ENCODE results near the gene SHANK2.

SHANK2 gene

GRCh38 chr11:71244116-71244810 is 8.1 kb downstream of the SHANK2 start:
- Histone ChIP-seq H3K27me3 (ENCODE audit: insufficient read depth, low read length) (no peaks in the 10 kb centered on the region; the same call in 1 of the 2 replicates), H3K9me3 (ENCODE audit: low read length) (no peaks in the 10 kb centered on the region), H3K79me2 (ENCODE audit: insufficient read depth, low read length) (no peaks in the 10 kb centered on the region), H3K27ac (ENCODE audit: low read depth, low read length, poor library complexity, severe bottlenecking) (no peak overlapping the region), H3K9me2 (ENCODE audit: low read depth, low read length) (no peaks in the 10 kb centered on the region), H3K4me1 (ENCODE audit: insufficient read depth, low read length, severe bottlenecking) (no peaks in the 10 kb centered on the region), H3F3A (ENCODE audit: insufficient read depth, low read length) (no peaks in the 10 kb centered on the region), H3K36me3 (ENCODE audit: insufficient read depth, low read length) (no peaks in the 10 kb centered on the region), H2AFZ (ENCODE audit: low read length) (no peak overlapping the region), H3K4me2 (ENCODE audit: low read length) (no peak overlapping the region), H3K4me3 (ENCODE audit: low read depth, low read length, poor library complexity, severe bottlenecking) (no peak overlapping the region), H3K9ac (ENCODE audit: low read length) (no peak overlapping the region), H4K20me1 (ENCODE audit: insufficient read depth, low read length) (no peaks in the 10 kb centered on the region)
- TF ChIP-seq CTCF (IDR thresholded peaks at IDR 0.05; ENCODE audit: low read length) (no peak), EZH2 (IDR thresholded peaks at IDR 0.05; ENCODE audit: borderline replicate concordance, low read length) (no peak)

- no peaks in the 10 kb centered on the region for H3K36me3 ChIP-seq (ENCODE audit: insufficient read depth, low read length)
- H3K79me2 ChIP-seq (ENCODE audit: insufficient read depth, low read length) = no peaks in the 10 kb centered on the region
- no peaks in the 10 kb centered on the region for H4K20me1 ChIP-seq (ENCODE audit: insufficient read depth, low read length)
- H3K4me2 ChIP-seq (ENCODE audit: low read length) = no peak overlapping the region
- H3K9ac ChIP-seq (ENCODE audit: low read length) = no peak overlapping the region
- TF ChIP-seq CTCF (IDR thresholded peaks at IDR 0.05; ENCODE audit: low read length) (no peak), EZH2 (IDR thresholded peaks at IDR 0.05; ENCODE audit: borderline replicate concordance, low read length) (no peak)
- H2AFZ ChIP-seq (ENCODE audit: low read length) = no peak overlapping the region
- H3K4me1 ChIP-seq (ENCODE audit: insufficient read depth, low read length, severe bottlenecking) = no peaks in the 10 kb centered on the region
- no peaks in the 10 kb centered on the region for H3F3A ChIP-seq (ENCODE audit: insufficient read depth, low read length)
- H3K9me2 ChIP-seq (ENCODE audit: low read depth, low read length) = no peaks in the 10 kb centered on the region
- no peaks in the 10 kb centered on the region; the same call in 1 of the 2 replicates for H3K27me3 ChIP-seq (ENCODE audit: insufficient read depth, low read length)
- H3K27ac ChIP-seq (ENCODE audit: low read depth, low read length, poor library complexity, severe bottlenecking) = no peak overlapping the region
- H3K9me3 ChIP-seq (ENCODE audit: low read length) = no peaks in the 10 kb centered on the region
- no peak overlapping the region for H3K4me3 ChIP-seq (ENCODE audit: low read depth, low read length, poor library complexity, severe bottlenecking)
These were observed 10.0 kb downstream of the SHANK2 start for GRCh38 chr11:71242391-71242790.

GRCh38 chr11:71241721-71242259 is 10.6 kb downstream of the SHANK2 start:
- H2AFZ ChIP-seq (ENCODE audit: low read length) = no peak overlapping the region
- no peaks in the 10 kb centered on the region for H3K4me1 ChIP-seq (ENCODE audit: insufficient read depth, low read length, severe bottlenecking)
- TF ChIP-seq CTCF (IDR thresholded peaks at IDR 0.05; ENCODE audit: low read length) (no peak), EZH2 (IDR thresholded peaks at IDR 0.05; ENCODE audit: borderline replicate concordance, low read length) (no peak)
- no peak overlapping the region for H3K9ac ChIP-seq (ENCODE audit: low read length)
- H4K20me1 ChIP-seq (ENCODE audit: insufficient read depth, low read length) = no peaks in the 10 kb centered on the region
- no peak overlapping the region for H3K4me3 ChIP-seq (ENCODE audit: low read depth, low read length, poor library complexity, severe bottlenecking)
- no peak overlapping the region for H3K27ac ChIP-seq (ENCODE audit: low read depth, low read length, poor library complexity, severe bottlenecking)
- no peaks in the 10 kb centered on the region for H3K36me3 ChIP-seq (ENCODE audit: insufficient read depth, low read length)
- no peaks in the 10 kb centered on the region for H3K9me2 ChIP-seq (ENCODE audit: low read depth, low read length)
- no peak overlapping the region for H3K4me2 ChIP-seq (ENCODE audit: low read length)
- no peaks in the 10 kb centered on the region; the same call in 1 of the 2 replicates for H3K27me3 ChIP-seq (ENCODE audit: insufficient read depth, low read length)
- H3K79me2 ChIP-seq (ENCODE audit: insufficient read depth, low read length) = no peaks in the 10 kb centered on the region
- no peaks in the 10 kb centered on the region for H3F3A ChIP-seq (ENCODE audit: insufficient read depth, low read length)
- no peaks in the 10 kb centered on the region for H3K9me3 ChIP-seq (ENCODE audit: low read length)

All from OCI-LY1 (cell line).